Esophagus squamous epithelium (tissue), 4 donors: Measurements from ENCODE around the gene ITGA6.

ENCODE experiments used
- POLR2A ChIP-seq, 4 donors: fragments of 450-650 bp; IDR thresholded peaks; one replicate each; pipeline ENCODE4 v1.6.1; 2017; ENCODE audit warnings: antibody characterized with exemption in 4 of 4, mild to moderate bottlenecking in 4 of 4, moderate library complexity in 3 of 4
- TF ChIP-seq, protein P1 (sequence below), 6 experiments: fragments of 450-650 bp in 4 of 6; fragments of 200-600 bp in 2 of 6; sonication (generic) in 2 of 6; IDR thresholded peaks; one replicate each; pipeline ENCODE4 v1.5.1; 2016 to 2019; ENCODE audit warnings: antibody characterized with exemption in 6 of 6, mild to moderate bottlenecking in 4 of 6, moderate library complexity in 4 of 6

DNA sequence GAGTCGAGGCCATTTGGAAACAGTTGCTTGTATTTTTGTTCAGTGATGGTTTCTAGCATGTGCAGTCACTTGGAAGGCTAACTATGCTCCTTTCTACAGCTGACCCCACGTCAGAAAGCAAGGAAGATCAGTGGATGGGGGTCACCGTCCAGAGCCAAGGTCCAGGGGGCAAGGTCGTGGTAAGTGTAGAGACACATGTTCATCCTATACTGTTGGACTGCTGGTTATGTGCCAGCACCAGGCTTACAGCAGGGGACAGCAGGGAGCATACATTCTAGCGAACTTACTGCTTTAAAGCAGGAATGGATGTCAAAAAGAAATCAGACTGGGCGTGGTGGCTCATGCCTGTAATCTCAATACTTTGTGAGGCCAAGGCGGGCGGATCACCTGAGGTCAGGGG is 40.0 kb downstream of the ITGA6 start:
- TF ChIP-seq, protein P1, sequence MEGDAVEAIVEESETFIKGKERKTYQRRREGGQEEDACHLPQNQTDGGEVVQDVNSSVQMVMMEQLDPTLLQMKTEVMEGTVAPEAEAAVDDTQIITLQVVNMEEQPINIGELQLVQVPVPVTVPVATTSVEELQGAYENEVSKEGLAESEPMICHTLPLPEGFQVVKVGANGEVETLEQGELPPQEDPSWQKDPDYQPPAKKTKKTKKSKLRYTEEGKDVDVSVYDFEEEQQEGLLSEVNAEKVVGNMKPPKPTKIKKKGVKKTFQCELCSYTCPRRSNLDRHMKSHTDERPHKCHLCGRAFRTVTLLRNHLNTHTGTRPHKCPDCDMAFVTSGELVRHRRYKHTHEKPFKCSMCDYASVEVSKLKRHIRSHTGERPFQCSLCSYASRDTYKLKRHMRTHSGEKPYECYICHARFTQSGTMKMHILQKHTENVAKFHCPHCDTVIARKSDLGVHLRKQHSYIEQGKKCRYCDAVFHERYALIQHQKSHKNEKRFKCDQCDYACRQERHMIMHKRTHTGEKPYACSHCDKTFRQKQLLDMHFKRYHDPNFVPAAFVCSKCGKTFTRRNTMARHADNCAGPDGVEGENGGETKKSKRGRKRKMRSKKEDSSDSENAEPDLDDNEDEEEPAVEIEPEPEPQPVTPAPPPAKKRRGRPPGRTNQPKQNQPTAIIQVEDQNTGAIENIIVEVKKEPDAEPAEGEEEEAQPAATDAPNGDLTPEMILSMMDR (IDR thresholded peaks at IDR 0.05), result no peak
- no peak for TF ChIP-seq POLR2A (IDR thresholded peaks at IDR 0.05)
